A549 (cell line): ENCODE data around the gene OCSTAMP. TPM values are rescaled to one million over a fixed set of nuclear protein-coding genes. Genes with fewer than 3 reads are reported as not detected.

Experiments used
- ATAC-seq, 2 experiments: fragments of 200-7000 bp in 1 of 2; fragments of >200 bp in 1 of 2; cut with Nextera tagmentation in 1 of 2; cut with Tn5 transposase in 1 of 2; 3 replicates each; pipeline versions ENCODE4 v1.8.0 to v1.9.1; 2018 to 2020; ENCODE audit warnings: mild to moderate bottlenecking in 1 of 2, moderate library complexity in 1 of 2
- CTCF ChIA-PET: fragments of 300-600 bp; sonication (Branson Sonifier 250); formaldehyde crosslinking; extraction: SDS; loops from one replicate; lab custom pipeline; 2021; ENCODE audit warnings: antibody characterized with exemption, inconsistent platforms; lab: Yijun Ruan, JAX
- POLR2A ChIA-PET: fragments of 350-600 bp; formaldehyde crosslinking; extraction: SDS; loops from one replicate; lab custom pipeline; 2021; ENCODE audit warnings: antibody characterized with exemption, inconsistent platforms; lab: Yijun Ruan, JAX
- DNase-seq, 2 experiments: peaks; one replicate each; pipeline versions ENCODE4 v3.0.0 to v3.0.0-alpha.2; 2011 to 2016; ENCODE audit warnings: low read depth in 1 of 2, low spot score in 1 of 2
- FAIRE-seq: peaks from 2 replicates; lab custom pipeline; 2011; peaks lifted over from hg19 to GRCh38; lab: Jason Lieb, UNC
- H3K27ac ChIP-seq, 2 experiments: fragments of >200 bp; sonication (Bioruptor Twin); formaldehyde crosslinking; 3 replicates each; pipeline ENCODE4 v1.5.1; 2016 to 2017
- H3K4me1 ChIP-seq: fragments of >200 bp; sonication (Bioruptor Twin); formaldehyde crosslinking; 3 replicates; pipeline ENCODE4 v1.6.1; 2016
- H3K4me2 ChIP-seq: fragments of >200 bp; sonication (Bioruptor Twin); formaldehyde crosslinking; 3 replicates; pipeline ENCODE4 v1.6.1; 2016
- H3K4me3 ChIP-seq: fragments of >200 bp; sonication (Bioruptor Twin); formaldehyde crosslinking; 3 replicates; pipeline ENCODE4 v1.5.1; 2016
- H3K9me3 ChIP-seq: fragments of >200 bp; sonication (Bioruptor Twin); formaldehyde crosslinking; 3 replicates; pipeline ENCODE4 v1.6.1; 2016
- ATOH8 ChIP-seq: fragments of 250-450 bp; sonication (Bioruptor Pico); IDR thresholded peaks from 2 replicates; pipeline ENCODE4 v1.5.0; 2020; ENCODE audit warnings: low read depth, mild to moderate bottlenecking, moderate library complexity
- BCL3 ChIP-seq: fragments of >200 bp; sonication (Bioruptor Twin); formaldehyde crosslinking; IDR thresholded peaks from 3 replicates; pipeline ENCODE4 v1.6.1; 2016
- CBX2 ChIP-seq: fragments of 200-600 bp; sonication (generic); IDR thresholded peaks from 2 replicates; pipeline ENCODE4 v1.6.1; 2016; ENCODE audit warnings: low read depth, mild to moderate bottlenecking, borderline replicate concordance
- CHD2 ChIP-seq: fragments of 150-350 bp; IDR thresholded peaks from 2 replicates; pipeline ENCODE4 v1.6.1; 2014; ENCODE audit warnings: low read length; ENCODE audit not compliant: partially characterized antibody
- FOSL2 ChIP-seq, 2 experiments: fragments of 450-650 bp in 1 of 2; fragments of >200 bp in 1 of 2; sonication (Bioruptor Twin) in 1 of 2; formaldehyde crosslinking; IDR thresholded peaks; 2 replicates each; pipeline versions ENCODE4 v1.5.0 to v1.6.1; 2016 to 2020; ENCODE audit warnings: mild to moderate bottlenecking in 1 of 2, moderate library complexity in 1 of 2
- HDAC2 ChIP-seq: fragments of 200-600 bp; sonication (generic); IDR thresholded peaks from 2 replicates; pipeline ENCODE4 v1.6.1; 2016
- HEYL ChIP-seq: fragments of 250-450 bp; sonication (Bioruptor Pico); IDR thresholded peaks from 2 replicates; pipeline ENCODE4 v1.8.0; 2021; ENCODE audit warnings: mild to moderate bottlenecking, moderate library complexity
- HOXA7 ChIP-seq: fragments of 250-450 bp; sonication (Bioruptor Pico); IDR thresholded peaks from 2 replicates; pipeline ENCODE4 v1.5.0; 2020; ENCODE audit warnings: mild to moderate bottlenecking, moderate library complexity
- HOXB13 ChIP-seq: fragments of 250-450 bp; sonication (Bioruptor Pico); IDR thresholded peaks from 2 replicates; pipeline ENCODE4 v1.5.0; 2020; ENCODE audit warnings: low read depth, mild to moderate bottlenecking, moderate library complexity
- HOXB5 ChIP-seq: fragments of 250-450 bp; sonication (Bioruptor Pico); IDR thresholded peaks from 2 replicates; pipeline ENCODE4 v1.5.0; 2020; ENCODE audit warnings: mild to moderate bottlenecking, moderate library complexity
- JUN ChIP-seq, 2 experiments: fragments of >200 bp; sonication (Bioruptor Twin); formaldehyde crosslinking; IDR thresholded peaks; 2 replicates in 1 of 2; 3 replicates in 1 of 2; pipeline ENCODE4 v1.6.1; 2016 to 2017
- MAFK ChIP-seq: fragments of 450-650 bp; IDR thresholded peaks from 2 replicates; pipeline ENCODE4 v1.6.1; 2014; ENCODE audit not compliant: partially characterized antibody
- MAX ChIP-seq: IDR thresholded peaks from 2 replicates; pipeline ENCODE4 v1.6.1; 2012
- MAZ ChIP-seq: fragments of 150-350 bp; IDR thresholded peaks from 2 replicates; pipeline ENCODE4 v1.6.1; 2014; ENCODE audit warnings: antibody characterized with exemption, low read depth, low read length, borderline replicate concordance
- MYC ChIP-seq: IDR thresholded peaks from 2 replicates; pipeline ENCODE4 v1.6.1; 2012; ENCODE audit warnings: mild to moderate bottlenecking, inconsistent platforms, low read length, improper control_type of control experiment, borderline replicate concordance
- NFE2L2 ChIP-seq: fragments of 150-350 bp; conservative IDR thresholded peaks from 2 replicates; pipeline ENCODE4 v1.6.1; 2014; ENCODE audit warnings: low read length
- NR3C1 ChIP-seq: fragments of >200 bp; sonication (Bioruptor Twin); formaldehyde crosslinking; IDR thresholded peaks from 3 replicates; pipeline ENCODE4 v1.6.1; 2017
- POLR2AphosphoS2 ChIP-seq: conservative IDR thresholded peaks from 2 replicates; pipeline ENCODE4 v1.6.1; 2012; ENCODE audit warnings: low read length, improper control_type of control experiment, inconsistent platforms
- RAD21 ChIP-seq, 2 experiments: fragments of >200 bp in 1 of 2; sonication (Bioruptor Twin) in 1 of 2; formaldehyde crosslinking in 1 of 2; IDR thresholded peaks in 1 of 2; conservative IDR thresholded peaks in 1 of 2; 2 replicates in 1 of 2; 3 replicates in 1 of 2; pipeline ENCODE4 v1.6.1; 2012 to 2018; ENCODE audit warnings: inconsistent platforms in 1 of 2
- RARB ChIP-seq: fragments of 250-450 bp; sonication (Bioruptor Pico); IDR thresholded peaks from 2 replicates; pipeline ENCODE4 v1.8.0; 2021; ENCODE audit warnings: mild to moderate bottlenecking, moderate library complexity
- RNF2 ChIP-seq: fragments of 200-600 bp; sonication (generic); IDR thresholded peaks from 2 replicates; pipeline ENCODE4 v1.6.1; 2016; ENCODE audit warnings: low read depth, mild to moderate bottlenecking, antibody characterized with exemption, moderate library complexity, borderline replicate concordance
- TP53 ChIP-seq: fragments of 250-450 bp; sonication (Bioruptor Pico); IDR thresholded peaks from 2 replicates; pipeline ENCODE4 v1.5.0; 2021; ENCODE audit warnings: mild to moderate bottlenecking, moderate library complexity
- ZC3H11A ChIP-seq: fragments of 450-650 bp; IDR thresholded peaks from 2 replicates; pipeline ENCODE4 v1.6.1; 2014; ENCODE audit warnings: antibody characterized with exemption, mild to moderate bottlenecking
- ZNF302 ChIP-seq: fragments of 250-450 bp; sonication (Bioruptor Pico); IDR thresholded peaks from 2 replicates; pipeline ENCODE4 v1.9.0; 2021; ENCODE audit warnings: inconsistent platforms, mild to moderate bottlenecking, moderate library complexity
- WGBS: methylation state at CpG from one replicate; pipeline ENCODE4 v1.1.6; 2017; ENCODE audit errors: missing lambda C conversion rate; 5-methylcytosine and 5-hydroxymethylcytosine counted together
- polyA plus RNA-seq, 4 experiments: library from polyadenylated mRNA; depleted of rRNA in 3 of 4; stranded (reverse); fragments of >200 nt; fragmentation: RNase III in 1 of 4; extraction: RNeasy Plus Mini Kit Qiagen cat#74134 plus additional on column Dnase treatment in 1 of 4; gene quantifications; 2 replicates in 3 of 4; 3 replicates in 1 of 4; pipeline ENCODE4 v1.2.3, GENCODE V29; 2011 to 2017

The OCSTAMP gene
- polyA plus RNA-seq, 2 of the 4 experiments (the other 2 are of a cell fraction): not detected

GRCh38 chr20:46557231-46557956 lies 6.9 kb upstream of the OCSTAMP start (continued):
- no peak for TF ChIP-seq ZC3H11A

- no peak for DNase-seq
- H3K9me3 ChIP-seq: no peaks in the 10 kb centered on the region
- no peak for TF ChIP-seq MAX
- TF ChIP-seq FOSL2 (IDR thresholded peaks at IDR 0.05): no peak
- TF ChIP-seq FOSL2 (CRISPR knock-in tag; IDR thresholded peaks at IDR 0.05): no peak
- TF ChIP-seq CHD2: no peak
- TF ChIP-seq HDAC2: no peak
- TF ChIP-seq, all 56 proteins: peak for 0
- CTCF ChIA-PET: no interaction called here
- peaks cover 8% of the 10 kb centered on the region; the same call in 1 of the 3 replicates for H3K4me1 ChIP-seq
- no peak for FAIRE-seq
- no peak overlapping the region for H3K4me2 ChIP-seq
- WGBS: 18% methylated on average over 4 of the region's 4 CpGs
- POLR2A ChIA-PET: no interaction called here
- no peak overlapping the region for H3K4me3 ChIP-seq
- ATAC-seq: no peak
- no peak overlapping the region for H3K27ac ChIP-seq
These were observed 5.0 kb upstream of the OCSTAMP start for GRCh38 chr20:46555370-46555956.

GRCh38 chr20:46554828-46555227 lies 4.4 kb upstream of the OCSTAMP start:
- CTCF ChIA-PET: interaction anchor here (0.6 kb wide), 1 partner anchor 194 kb away, joined by 4 read pairs; no protein-coding TSS in a partner anchor
- no peaks in the 10 kb centered on the region for H3K9me3 ChIP-seq
- DNase-seq (no peak), FAIRE-seq (no peak)
- H3K4me3 ChIP-seq: no peak overlapping the region
- TF ChIP-seq ATOH8 (CRISPR knock-in tag) (no peak), RAD21 (conservative IDR thresholded peaks at IDR 0.05 in 1 of 2, IDR thresholded peaks at IDR 0.05 in 1 of 2) (no peak), CHD2 (no peak), HEYL (CRISPR knock-in tag) (no peak), TP53 (CRISPR knock-in tag) (no peak), HOXA7 (no peak), ZC3H11A (no peak), POLR2AphosphoS2 (no peak), BCL3 (no peak), MAFK (no peak), MYC (no peak), JUN (IDR thresholded peaks at IDR 0.05) (no peak), NFE2L2 (no peak), HOXB5 (CRISPR knock-in tag) (no peak), ZNF302 (CRISPR knock-in tag) (no peak)
- TF ChIP-seq, all 56 proteins: peak for 0
- Histone ChIP-seq H3K4me1 (peaks cover 8% of the 10 kb centered on the region; the same call in 1 of the 3 replicates), H3K4me2 (no peak overlapping the region), H3K27ac (no peak overlapping the region)
- WGBS: 34% methylated on average over 3 of the region's 3 CpGs
- POLR2A ChIA-PET: no interaction called here
- ATAC-seq: no peak

GRCh38 chr20:46553926-46554325 lies 3.5 kb upstream of the OCSTAMP start:
- FAIRE-seq: no peak
- ChIA-PET CTCF (interaction anchor here (1.0 to 4.5 kb wide), 2 partner anchors 8 to 12 kb away, joined by 3 to 35 read pairs; no protein-coding TSS in a partner anchor), POLR2A (no interaction called here)
- no peak for TF ChIP-seq RARB (CRISPR knock-in tag)
- TF ChIP-seq RNF2: no peak
- TF ChIP-seq NR3C1: no peak
- TF ChIP-seq CBX2: no peak
- no peak for TF ChIP-seq BCL3
- no peak for TF ChIP-seq TP53 (CRISPR knock-in tag)
- no peak for TF ChIP-seq MAZ
- TF ChIP-seq HOXB13 (CRISPR knock-in tag): no peak
- no peak for TF ChIP-seq NFE2L2
- TF ChIP-seq HOXB5 (CRISPR knock-in tag): no peak
- Histone ChIP-seq H3K4me2 (no peak overlapping the region), H3K9me3 (no peaks in the 10 kb centered on the region), H3K4me3 (no peak overlapping the region), H3K27ac (no peak overlapping the region), H3K4me1 (peaks cover 8% of the 10 kb centered on the region; the same call in 1 of the 3 replicates)
- WGBS: 76% methylated on average over 3 of the region's 3 CpGs
- ATAC-seq: no peak
- no peak for DNase-seq
